ENCODE measurements around the gene SLC6A20. TPM values are rescaled to one million over a fixed set of nuclear protein-coding genes. Genes with fewer than 3 reads are reported as not detected.

The SLC6A20 gene
- total RNA-seq, 2 donors from 2014 or later, result 0.23 TPM; not detected in 1

Other genes with a start within 250 kb of the SLC6A20 start
- gene LIMD1, start 201.8 kb downstream of the SLC6A20 start, total RNA-seq, result 10 to 100 TPM; 17.2 to 34.1 TPM
- gene SACM1L, start 107.1 kb downstream of the SLC6A20 start, total RNA-seq, result 10 to 100 TPM; 61.0 to 62.5 TPM
- 10 to 100 TPM; 13.0 to 18.1 TPM for gene LZTFL1, start 45.6 kb upstream of the SLC6A20 start, total RNA-seq
- gene CCR9, start 90.0 kb upstream of the SLC6A20 start, total RNA-seq, result 1 to 10 TPM; 4.0 to 4.7 TPM
- 1 to 10 TPM; 2.0 to 4.4 TPM for gene CXCR6, start 146.9 kb upstream of the SLC6A20 start, total RNA-seq
- gene FYCO1, start 199.3 kb upstream of the SLC6A20 start, total RNA-seq, result 10 to 100 TPM; 27.3 to 32.6 TPM
- gene XCR1, start 230.9 kb upstream of the SLC6A20 start, total RNA-seq, result under 1 TPM in 1 of 2 donors, not detected in 1; 0.08 TPM